IMR-90 (cell line): ENCODE data around the gene SUN1.

Experiments
- CTCF ChIP-seq: conservative IDR thresholded peaks from 2 replicates; pipeline ENCODE4 v1.5.1; 2012; ENCODE audit warnings: mild to moderate bottlenecking, low read depth, low read length, improper control_type of control experiment
- MAFK ChIP-seq: IDR thresholded peaks from 2 replicates; pipeline ENCODE4 v1.6.1; 2012; ENCODE audit warnings: low read depth, low read length, improper control_type of control experiment
- POLR2A ChIP-seq: IDR thresholded peaks from 2 replicates; pipeline ENCODE4 v1.6.1; 2012; ENCODE audit warnings: mild to moderate bottlenecking, low read depth, low read length
- RCOR1 ChIP-seq: IDR thresholded peaks from 2 replicates; pipeline ENCODE4 v1.6.1; 2012; ENCODE audit warnings: mild to moderate bottlenecking, low read length, improper control_type of control experiment; ENCODE audit not compliant: insufficient replicate concordance

- TF ChIP-seq CTCF (no peak), MAFK (no peak), POLR2A (no peak), RCOR1 (no peak)
These were observed 58.6 kb downstream of the SUN1 start for GRCh38 chr7:890868-891267.
